HG02642 (cell line): ENCODE data around the gene SNTB2.
"Not testable (repeated sequence)": the region's sequence is repeated elsewhere in the genome, so short reads cannot be mapped to it uniquely, and the experiment has no call there.

Experiments
- ATAC-seq: cut with Tn5 transposase; IDR thresholded peaks from one replicate; pipeline ENCODE4 v1.9.1; 2021; ENCODE audit warnings: mild to moderate bottlenecking; ENCODE audit not compliant: unreplicated experiment, poor library complexity

Gene SNTB2

GRCh38 chr16:69276148-69277115 is 89.5 kb downstream of the SNTB2 start:
- ATAC-seq, result no peak

- no peak for ATAC-seq
Observed at GRCh38 chr16:69277413-69277812, 90.4 kb downstream of the SNTB2 start.

GRCh38 chr16:69283851-69284250 is 96.9 kb downstream of the SNTB2 start:
- ATAC-seq, result no peak

- no peak for ATAC-seq
Observed at GRCh38 chr16:69285240-69285639, 98.3 kb downstream of the SNTB2 start.

- no peak for ATAC-seq
Observed at GRCh38 chr16:69286941-69287713, 100.2 kb downstream of the SNTB2 start.

- ATAC-seq, result not testable (repeated sequence)
Observed at GRCh38 chr16:69291657-69292056, 104.7 kb downstream of the SNTB2 start.

GRCh38 chr16:69293401-69293800 is 106.4 kb downstream of the SNTB2 start:
- ATAC-seq, result no peak

- ATAC-seq, result no peak
Observed at GRCh38 chr16:69294051-69294450, 107.1 kb downstream of the SNTB2 start.

GRCh38 chr16:69296771-69297170 is 109.8 kb downstream of the SNTB2 start:
- ATAC-seq, result not testable (repeated sequence)

- ATAC-seq, result no peak
Observed at GRCh38 chr16:69298261-69298660, 111.3 kb downstream of the SNTB2 start.

GRCh38 chr16:69301187-69301586 is 114.2 kb downstream of the SNTB2 start:
- ATAC-seq, result no peak

GRCh38 chr16:69301861-69302260 is 114.9 kb downstream of the SNTB2 start:
- no peak for ATAC-seq

GRCh38 chr16:69302301-69302700 is 115.3 kb downstream of the SNTB2 start:
- no peak for ATAC-seq

GRCh38 chr16:69306031-69306430 is 119.1 kb downstream of the SNTB2 start:
- no peak for ATAC-seq

- ATAC-seq, result no peak
Observed at GRCh38 chr16:69307091-69307490, 120.1 kb downstream of the SNTB2 start.

- no peak for ATAC-seq
Observed at GRCh38 chr16:69307856-69308255, 120.9 kb downstream of the SNTB2 start.

GRCh38 chr16:69309316-69309715 is 122.4 kb downstream of the SNTB2 start:
- no peak for ATAC-seq

GRCh38 chr16:69310653-69311532 is 123.9 kb downstream of the SNTB2 start, which contains the start of gene VPS4A:
Gene VPS4A (plus strand): TSS chr16:69311350. CDS start chr16:69311512, 162 bp downstream.
- ATAC-seq, result peak; percentile 95

- ATAC-seq, result peak; percentile 53
Observed at GRCh38 chr16:69311533-69312387, 124.8 kb downstream of the SNTB2 start.
